Liver (tissue), 9 donors: ENCODE data around the gene FSCN2. TPM values are rescaled to one million over a fixed set of nuclear protein-coding genes. Genes with fewer than 3 reads are reported as not detected.

Source experiments
- DNase-seq: peaks from one replicate; pipeline ENCODE4 v3.0.0-alpha.2; 2017; ENCODE audit warnings: low spot score
- H3K27ac ChIP-seq, 2 donors: one replicate each; pipeline ENCODE4 v1.7.0; 2013; ENCODE audit warnings: inconsistent platforms in 2 of 2, low read length in 2 of 2, control low read depth in 1 of 2, low read depth in 1 of 2, mild to moderate bottlenecking in 1 of 2
- H3K27me3 ChIP-seq, 4 donors: one replicate each; pipeline versions ENCODE4 v1.6.1 to v1.7.0; 2013; ENCODE audit warnings: low read length in 3 of 4, inconsistent platforms in 1 of 4, mild to moderate bottlenecking in 1 of 4, moderate library complexity in 1 of 4; ENCODE audit not compliant: control insufficient read depth in 4 of 4, insufficient read depth in 4 of 4
- H3K36me3 ChIP-seq, 4 donors: one replicate each; pipeline versions ENCODE4 v1.6.1 to v1.7.0; 2013; ENCODE audit warnings: low read length in 3 of 4, mild to moderate bottlenecking in 3 of 4, low read depth in 1 of 4, moderate library complexity in 1 of 4; ENCODE audit not compliant: control insufficient read depth in 4 of 4, insufficient read depth in 3 of 4
- H3K4me1 ChIP-seq, 4 donors: one replicate each; pipeline versions ENCODE4 v1.6.1 to v1.7.0; 2013; ENCODE audit warnings: low read length in 3 of 4, mild to moderate bottlenecking in 3 of 4, moderate library complexity in 1 of 4; ENCODE audit not compliant: control insufficient read depth in 4 of 4, insufficient read depth in 4 of 4
- H3K4me3 ChIP-seq, 3 donors: one replicate each; pipeline versions ENCODE4 v1.6.1 to v1.7.0; 2013; ENCODE audit warnings: low read length in 3 of 3, control low read depth in 1 of 3, low read depth in 1 of 3, mild to moderate bottlenecking in 1 of 3
- H3K9ac ChIP-seq, 2 donors: one replicate each; pipeline ENCODE4 v1.7.0; 2013; ENCODE audit warnings: low read length in 2 of 2, mild to moderate bottlenecking in 2 of 2, moderate library complexity in 2 of 2, control low read depth in 1 of 2, low read depth in 1 of 2
- H3K9me3 ChIP-seq, 4 donors: one replicate each; pipeline versions ENCODE4 v1.6.1 to v1.7.0; 2013; ENCODE audit warnings: low read length in 3 of 4; ENCODE audit not compliant: control insufficient read depth in 4 of 4
- ATF3 ChIP-seq: IDR thresholded peaks from 2 replicates; pipeline ENCODE4 v1.6.1; 2016; ENCODE audit warnings: antibody characterized with exemption
- CTCF ChIP-seq: fragments of 150-350 bp; IDR thresholded peaks from 2 replicates; pipeline ENCODE4 v1.5.1; 2017; ENCODE audit warnings: improper control_type of control experiment, low read depth, low read length; ENCODE audit not compliant: missing input control
- EGR1 ChIP-seq, 2 donors: IDR thresholded peaks; 2 replicates each; pipeline ENCODE4 v1.6.1; 2016 to 2018; ENCODE audit warnings: antibody characterized with exemption in 2 of 2, low read depth in 2 of 2
- FOXA1 ChIP-seq: IDR thresholded peaks from 2 replicates; pipeline ENCODE4 v1.6.1; 2016; ENCODE audit warnings: antibody characterized with exemption
- FOXA2 ChIP-seq: IDR thresholded peaks from 2 replicates; pipeline ENCODE4 v1.6.1; 2016; ENCODE audit warnings: antibody characterized with exemption
- GABPA ChIP-seq, 2 donors: IDR thresholded peaks in 1 of 2; conservative IDR thresholded peaks in 1 of 2; 2 replicates each; pipeline ENCODE4 v1.6.1; 2016; ENCODE audit warnings: antibody characterized with exemption in 2 of 2, mild to moderate bottlenecking in 1 of 2, moderate library complexity in 1 of 2
- HNF4A ChIP-seq, 2 donors: conservative IDR thresholded peaks; 2 replicates each; pipeline ENCODE4 v1.6.1; 2016; ENCODE audit warnings: antibody characterized with exemption in 2 of 2, mild to moderate bottlenecking in 2 of 2
- HNF4G ChIP-seq: IDR thresholded peaks from 2 replicates; pipeline ENCODE4 v1.6.1; 2016; ENCODE audit warnings: antibody characterized with exemption
- JUND ChIP-seq, 2 donors: IDR thresholded peaks; 2 replicates each; pipeline ENCODE4 v1.6.1; 2016; ENCODE audit warnings: antibody characterized with exemption in 2 of 2
- MAX ChIP-seq: IDR thresholded peaks from 2 replicates; pipeline ENCODE4 v1.6.1; 2016; ENCODE audit warnings: antibody characterized with exemption
- NR2F2 ChIP-seq: IDR thresholded peaks from 2 replicates; pipeline ENCODE4 v1.6.1; 2016; ENCODE audit warnings: antibody characterized with exemption
- RAD21 ChIP-seq, 2 donors: IDR thresholded peaks; 2 replicates each; pipeline ENCODE4 v1.6.1; 2016; ENCODE audit warnings: antibody characterized with exemption in 2 of 2, mild to moderate bottlenecking in 2 of 2
- REST ChIP-seq: IDR thresholded peaks from 2 replicates; pipeline ENCODE4 v1.6.1; 2016; ENCODE audit warnings: antibody characterized with exemption, mild to moderate bottlenecking
- RXRA ChIP-seq, 2 donors: IDR thresholded peaks; 2 replicates each; pipeline ENCODE4 v1.6.1; 2017 to 2018; ENCODE audit warnings: antibody characterized with exemption in 2 of 2, mild to moderate bottlenecking in 1 of 2
- SP1 ChIP-seq: IDR thresholded peaks from 2 replicates; pipeline ENCODE4 v1.6.1; 2018; ENCODE audit warnings: antibody characterized with exemption, mild to moderate bottlenecking
- TAF1 ChIP-seq: conservative IDR thresholded peaks from 2 replicates; pipeline ENCODE4 v1.6.1; 2016; ENCODE audit warnings: antibody characterized with exemption, mild to moderate bottlenecking
- YY1 ChIP-seq: IDR thresholded peaks from 2 replicates; pipeline ENCODE4 v1.6.1; 2016; ENCODE audit warnings: antibody characterized with exemption, mild to moderate bottlenecking
- ZBTB33 ChIP-seq: IDR thresholded peaks from 2 replicates; pipeline ENCODE4 v1.6.1; 2016; ENCODE audit warnings: antibody characterized with exemption
- WGBS: extraction: QIAGEN DNeasy Blood & Tissue Kit; methylation state at CpG from one replicate; pipeline ENCODE4 v1.1.7; 2013; 5-methylcytosine and 5-hydroxymethylcytosine counted together
- polyA plus RNA-seq, 2 donors: library from polyadenylated mRNA; stranded (reverse) in 1 of 2; unstranded in 1 of 2; fragments of 200-250 nt in 1 of 2; fragments of >200 nt in 1 of 2; fragmentation: Nextera tagmentation in 1 of 2; extraction: Ambion mirVana in 1 of 2; gene quantifications; one replicate each; pipeline versions ENCODE4 v1.2.1 to v1.2.3, GENCODE V29; 2013 to 2015
- total RNA-seq, 2 donors: library from RNA; depleted of rRNA; stranded (reverse); fragments of >200 nt; gene quantifications; one replicate each; pipeline ENCODE4 v1.2.3, GENCODE V29; 2014
- donor health status: healthy.
- donor health status: healthy.
- donor health status: healthy.
- donor health status: healthy.
- donor health status: healthy.

FSCN2 gene
- total and polyA plus RNA-seq, 4 donors: 0.09 to 0.42 TPM; not detected in 2

- no peaks in the 10 kb centered on the region for H3K27me3 ChIP-seq
- 54% methylated on average over 17 of the region's 17 CpGs for WGBS
- no peak for TF ChIP-seq GABPA (IDR thresholded peaks at IDR 0.05 in 1 of 2, conservative IDR thresholded peaks at IDR 0.05 in 1 of 2)
- no peak for TF ChIP-seq RAD21 (IDR thresholded peaks at IDR 0.05)
- no peak for TF ChIP-seq JUND (IDR thresholded peaks at IDR 0.05)
- no peak for TF ChIP-seq EGR1 (IDR thresholded peaks at IDR 0.05; ENCODE audit: low read depth in 2 of 2)
- no peak for TF ChIP-seq ZBTB33
- TF ChIP-seq HNF4G: no peak
- no peak for TF ChIP-seq MAX
- TF ChIP-seq ATF3: no peak
- TF ChIP-seq YY1: no peak
- TF ChIP-seq REST: no peak
- TF ChIP-seq SP1: no peak
- TF ChIP-seq FOXA2: no peak
- no peak for TF ChIP-seq HNF4A (conservative IDR thresholded peaks at IDR 0.05)
- no peak for TF ChIP-seq RXRA (IDR thresholded peaks at IDR 0.05)
- TF ChIP-seq NR2F2: no peak
- no peak for TF ChIP-seq FOXA1
- no peak for TF ChIP-seq CTCF
- no peak for TF ChIP-seq TAF1
- no peaks in the 10 kb centered on the region for H3K36me3 ChIP-seq
- H3K4me3 ChIP-seq: no peak overlapping the region
- H3K9me3 ChIP-seq: no peaks in the 10 kb centered on the region
- H3K9ac ChIP-seq: no peak overlapping the region
- no peak overlapping the region for H3K27ac ChIP-seq
- peaks cover 2 to 13% (median 8%) of the 10 kb centered on the region in 4 donors for H3K4me1 ChIP-seq
- DNase-seq: no peak
These were observed 4.7 kb upstream of the FSCN2 start for GRCh38 chr17:81523402-81524038.
